ENCODE data around the gene CLCN1. TPM values are rescaled to one million over a fixed set of nuclear protein-coding genes. Genes with fewer than 3 reads are reported as not detected.

The CLCN1 gene
- total and polyA plus RNA-seq, 2 of the 4 experiments (the other 2 are of a cell fraction), result not detected

- H3K4ac ChIP-seq (ENCODE audit: low read depth, low read length), result no peak overlapping the region
- no peak overlapping the region for H2BK20ac ChIP-seq (ENCODE audit: low read depth, low read length)
- H2BK5ac ChIP-seq (ENCODE audit: low read depth, low read length, poor library complexity, severe bottlenecking), result no peak overlapping the region
- H3K4me1 ChIP-seq (ENCODE audit: control insufficient read depth, insufficient read depth, low read length), result no peaks in the 10 kb centered on the region
- no peak overlapping the region for H4K5ac ChIP-seq (ENCODE audit: low read depth, low read length)
- no peak overlapping the region for H4K8ac ChIP-seq (ENCODE audit: low read depth in 2 of 2, low read length in 2 of 2)
- BruUV-seq (replicated peaks), result no TSS peak
- H3K14ac ChIP-seq (replicated peaks; ENCODE audit: low read depth, low read length), result no peak overlapping the region
- H2AFZ ChIP-seq (replicated peaks; ENCODE audit: low read length, poor library complexity), result no peak overlapping the region
- no peak overlapping the region for H2BK120ac ChIP-seq (ENCODE audit: low read depth, low read length)
- H3K4me2 ChIP-seq (ENCODE audit: low read depth, low read length), result no peak overlapping the region
- no peak overlapping the region for H3K9ac ChIP-seq (ENCODE audit: low read depth, low read length)
- H4K91ac ChIP-seq (ENCODE audit: insufficient read depth, low read depth, low read length), result no peak overlapping the region
- DNase-seq, result no peak
- dilution Hi-C loops (cut with HindIII; ENCODE audit: low sequenced_read_pairs, unreplicated experiment), result no loop called here
- no peak overlapping the region for H3K4me3 ChIP-seq (ENCODE audit: insufficient read depth, low read depth, low read length)
- intact Hi-C loops (cut with micrococcal nuclease), result no loop called here
- no peak overlapping the region for H2AK9ac ChIP-seq (replicated peaks; ENCODE audit: low read depth, low read length, poor library complexity)
- no peaks in the 10 kb centered on the region for H4K20me1 ChIP-seq (ENCODE audit: insufficient read depth, low read length)
- H3K27me3 ChIP-seq (ENCODE audit: control insufficient read depth, insufficient read depth, low read length), result peaks cover 34% of the 10 kb centered on the region
- ATAC-seq (ENCODE audit: low read depth), result no peak
- H2BK15ac ChIP-seq (ENCODE audit: low read depth, low read length), result no peak overlapping the region
- ChIA-PET POLR2A (ENCODE audit: unreplicated experiment) (no interaction called here), CTCF (interaction anchor here (1.7 kb wide), 1 partner anchor 11 kb away, joined by 7 read pairs; no protein-coding TSS in a partner anchor)
- H3K56ac ChIP-seq (ENCODE audit: extremely low read depth, insufficient read depth, low read length), result no peak overlapping the region
- H3K79me1 ChIP-seq (ENCODE audit: low read depth in 1 of 2, low read length in 2 of 2), result no peaks in the 10 kb centered on the region
- H3K9me1 ChIP-seq (ENCODE audit: insufficient read depth, low read length), result no peaks in the 10 kb centered on the region
- H2AK5ac ChIP-seq (ENCODE audit: low read depth, low read length), result no peak overlapping the region
- no CpG with 5 or more reads among the region's 4 CpGs for WGBS, 2 experiments (ENCODE audit: extremely low coverage in 2 of 2, insufficient read length in 1 of 2)
- in situ Hi-C loops (cut with MboI; ENCODE audit: low sequenced_read_pairs), result no loop called here
- no peak overlapping the region for H3K23ac ChIP-seq (ENCODE audit: low read depth, low read length)
- TF ChIP-seq, protein P1, sequence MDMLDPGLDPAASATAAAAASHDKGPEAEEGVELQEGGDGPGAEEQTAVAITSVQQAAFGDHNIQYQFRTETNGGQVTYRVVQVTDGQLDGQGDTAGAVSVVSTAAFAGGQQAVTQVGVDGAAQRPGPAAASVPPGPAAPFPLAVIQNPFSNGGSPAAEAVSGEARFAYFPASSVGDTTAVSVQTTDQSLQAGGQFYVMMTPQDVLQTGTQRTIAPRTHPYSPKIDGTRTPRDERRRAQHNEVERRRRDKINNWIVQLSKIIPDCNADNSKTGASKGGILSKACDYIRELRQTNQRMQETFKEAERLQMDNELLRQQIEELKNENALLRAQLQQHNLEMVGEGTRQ (IDR thresholded peaks at IDR 0.05; ENCODE audit: low read depth, low read length), result no peak
- TF ChIP-seq CHD1 (IDR thresholded peaks at IDR 0.05; ENCODE audit: low read depth, low read length), result no peak
- TF ChIP-seq BHLHE40 (IDR thresholded peaks at IDR 0.05; ENCODE audit: low read depth, low read length), result no peak
- TF ChIP-seq MAFK (IDR thresholded peaks at IDR 0.05; ENCODE audit: low read depth, low read length), result no peak
- TF ChIP-seq POLR2A (IDR thresholded peaks at IDR 0.05; ENCODE audit: low read depth, low read length), result no peak
- TF ChIP-seq MXI1 (IDR thresholded peaks at IDR 0.05; ENCODE audit: borderline replicate concordance, low read depth, low read length), result no peak
- no peak for TF ChIP-seq CTCF (conservative IDR thresholded peaks at IDR 0.05; ENCODE audit: low read depth, low read length)
- TF ChIP-seq, protein P2, sequence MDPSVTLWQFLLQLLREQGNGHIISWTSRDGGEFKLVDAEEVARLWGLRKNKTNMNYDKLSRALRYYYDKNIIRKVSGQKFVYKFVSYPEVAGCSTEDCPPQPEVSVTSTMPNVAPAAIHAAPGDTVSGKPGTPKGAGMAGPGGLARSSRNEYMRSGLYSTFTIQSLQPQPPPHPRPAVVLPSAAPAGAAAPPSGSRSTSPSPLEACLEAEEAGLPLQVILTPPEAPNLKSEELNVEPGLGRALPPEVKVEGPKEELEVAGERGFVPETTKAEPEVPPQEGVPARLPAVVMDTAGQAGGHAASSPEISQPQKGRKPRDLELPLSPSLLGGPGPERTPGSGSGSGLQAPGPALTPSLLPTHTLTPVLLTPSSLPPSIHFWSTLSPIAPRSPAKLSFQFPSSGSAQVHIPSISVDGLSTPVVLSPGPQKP (IDR thresholded peaks at IDR 0.05; ENCODE audit: borderline replicate concordance, low read depth, low read length), result no peak
- no peaks in the 10 kb centered on the region for H3K36me3 ChIP-seq (ENCODE audit: control insufficient read depth, insufficient read depth, low read length)
- no peaks in the 10 kb centered on the region for H3K9me3 ChIP-seq (ENCODE audit: control insufficient read depth, insufficient read depth, low read length)
- no peak overlapping the region for H3K27ac ChIP-seq (ENCODE audit: insufficient read depth, low read length)
- no peak overlapping the region for H3K18ac ChIP-seq (ENCODE audit: low read depth, low read length)
Measured at GRCh38 chr7:143346018-143346417, 30.1 kb downstream of the CLCN1 start.

Data from IMR-90 (cell line).